K562 (cell line): ENCODE measurements around the gene CIAO3. TPM values are rescaled to one million over a fixed set of nuclear protein-coding genes. Genes with fewer than 3 reads are reported as not detected.
"Not testable (repeated sequence)": the region's sequence is repeated elsewhere in the genome, so short reads cannot be mapped to it uniquely, and the experiment has no call there.

ENCODE experiments used
- CEBPB ChIP-seq: fragments of 450-650 bp; IDR thresholded peaks from 2 replicates; pipeline ENCODE4 v1.6.1; 2016; ENCODE audit warnings: missing genetic modification characterization, missing compliant biosample characterization
- EGR1 ChIP-seq: fragments of 450-650 bp; conservative IDR thresholded peaks from 2 replicates; pipeline ENCODE4 v1.6.1; 2017; ENCODE audit warnings: mild to moderate bottlenecking
- KDM1A ChIP-seq, 2 experiments: fragments of 450-650 bp; IDR thresholded peaks; 2 replicates each; pipeline ENCODE4 v1.6.1; 2016; ENCODE audit warnings: mild to moderate bottlenecking in 2 of 2
- LCOR ChIP-seq: sonication (generic); formaldehyde crosslinking; IDR thresholded peaks from 2 replicates; pipeline ENCODE4 v1.8.0; 2022; ENCODE audit warnings: mild to moderate bottlenecking, missing genetic modification reagents
- RAD21 ChIP-seq, 2 experiments: fragments of 250-450 bp in 1 of 2; fragments of 450-650 bp in 1 of 2; sonication (Bioruptor Pico) in 1 of 2; formaldehyde crosslinking in 1 of 2; IDR thresholded peaks in 1 of 2; conservative IDR thresholded peaks in 1 of 2; 2 replicates each; pipeline versions ENCODE4 v1.4.0 to v1.8.0; 2020 to 2022; ENCODE audit warnings: mild to moderate bottlenecking in 2 of 2, moderate library complexity in 1 of 2
- SMARCA4 ChIP-seq: fragments of 450-650 bp; IDR thresholded peaks from 2 replicates; pipeline ENCODE4 v1.6.1; 2016
- SMC3 ChIP-seq: conservative IDR thresholded peaks from 2 replicates; pipeline ENCODE4 v1.6.1; 2011; ENCODE audit warnings: low read depth, low read length, improper control_type of control experiment; ENCODE audit not compliant: insufficient read depth
- STAG1 ChIP-seq: sonication (generic); formaldehyde crosslinking; IDR thresholded peaks from 2 replicates; pipeline ENCODE4 v1.5.0; 2020; ENCODE audit warnings: missing genetic modification reagents, borderline replicate concordance
- polyA plus RNA-seq, 8 experiments: library from polyadenylated mRNA; depleted of rRNA in 4 of 8; stranded (reverse) in 5 of 8; unstranded in 3 of 8; fragments of >200 nt; fragmentation: Nextera tagmentation in 2 of 8; fragmentation: Illumina TruSeq in 1 of 8; extraction: Ambion mirVana in 2 of 8; extraction: Trizol in 1 of 8; gene quantifications; 2 replicates each; pipeline versions ENCODE4 v1.2.1 to v1.2.3, GENCODE V29; 2011 to 2014; ENCODE audit warnings: inconsistent platforms in 1 of 8, missing spikeins in 1 of 8
- total RNA-seq, 7 experiments: library from RNA; depleted of rRNA in 6 of 7; stranded (reverse); fragments of >200 nt in 6 of 7; fragmentation: Illumina TruSeq in 2 of 7; extraction: Trizol in 2 of 7; gene quantifications; 2 replicates each; pipeline versions ENCODE4 v1.2.1 to v1.2.3, GENCODE V29; 2011 to 2021; ENCODE audit warnings: low replicate concordance in 1 of 7
- TF ChIP-seq, protein P1 (sequence below): sonication (generic); formaldehyde crosslinking; IDR thresholded peaks from 2 replicates; pipeline ENCODE4 v1.8.0; 2022; ENCODE audit warnings: mild to moderate bottlenecking, missing genetic modification reagents
- TF ChIP-seq, protein P2 (sequence below), 2 experiments: fragments of 450-650 bp; formaldehyde crosslinking in 1 of 2; IDR thresholded peaks; 2 replicates each; pipeline versions ENCODE4 v1.4.0 to v1.6.1; 2014 to 2020; ENCODE audit warnings: mild to moderate bottlenecking in 2 of 2, borderline replicate concordance in 1 of 2, low read depth in 1 of 2
- TF ChIP-seq, protein P3 (sequence below): sonication (generic); formaldehyde crosslinking; IDR thresholded peaks from 2 replicates; pipeline ENCODE4 v1.8.0; 2022; ENCODE audit warnings: missing genetic modification reagents, mild to moderate bottlenecking, moderate library complexity, borderline replicate concordance

Gene CIAO3
- total and polyA plus RNA-seq, 9 of the 15 experiments (the other 6 are each of a cell fraction or from before 2014, with no cell fraction given): 2.2 to 35.6 (median 18.7) TPM

DNA sequence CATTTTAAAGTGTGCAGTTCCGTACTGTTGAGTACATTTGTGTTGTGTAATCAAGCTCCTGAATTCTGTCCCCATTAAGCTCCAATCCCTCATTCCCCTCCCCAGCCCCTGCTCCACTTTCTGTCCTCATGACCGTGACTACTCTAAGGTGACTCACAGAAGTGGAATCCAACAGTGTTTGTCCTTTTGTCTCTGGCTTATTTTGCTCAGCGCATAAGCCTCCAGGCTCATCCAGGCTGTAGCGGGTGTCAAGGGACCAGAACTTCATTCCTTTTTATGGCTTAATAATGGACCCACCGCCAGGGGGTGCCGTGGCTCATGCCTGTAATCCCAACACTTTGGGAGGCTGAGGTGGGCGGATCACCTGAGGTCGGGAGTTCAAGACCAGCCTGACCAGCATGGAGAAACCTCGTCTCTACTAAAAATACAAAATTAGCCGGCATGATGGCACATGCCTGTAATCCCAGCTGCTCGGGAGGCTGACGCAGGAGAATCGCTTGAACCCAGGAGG is 28.0 kb downstream of the CIAO3 start (continued):
- TF ChIP-seq, protein P1, sequence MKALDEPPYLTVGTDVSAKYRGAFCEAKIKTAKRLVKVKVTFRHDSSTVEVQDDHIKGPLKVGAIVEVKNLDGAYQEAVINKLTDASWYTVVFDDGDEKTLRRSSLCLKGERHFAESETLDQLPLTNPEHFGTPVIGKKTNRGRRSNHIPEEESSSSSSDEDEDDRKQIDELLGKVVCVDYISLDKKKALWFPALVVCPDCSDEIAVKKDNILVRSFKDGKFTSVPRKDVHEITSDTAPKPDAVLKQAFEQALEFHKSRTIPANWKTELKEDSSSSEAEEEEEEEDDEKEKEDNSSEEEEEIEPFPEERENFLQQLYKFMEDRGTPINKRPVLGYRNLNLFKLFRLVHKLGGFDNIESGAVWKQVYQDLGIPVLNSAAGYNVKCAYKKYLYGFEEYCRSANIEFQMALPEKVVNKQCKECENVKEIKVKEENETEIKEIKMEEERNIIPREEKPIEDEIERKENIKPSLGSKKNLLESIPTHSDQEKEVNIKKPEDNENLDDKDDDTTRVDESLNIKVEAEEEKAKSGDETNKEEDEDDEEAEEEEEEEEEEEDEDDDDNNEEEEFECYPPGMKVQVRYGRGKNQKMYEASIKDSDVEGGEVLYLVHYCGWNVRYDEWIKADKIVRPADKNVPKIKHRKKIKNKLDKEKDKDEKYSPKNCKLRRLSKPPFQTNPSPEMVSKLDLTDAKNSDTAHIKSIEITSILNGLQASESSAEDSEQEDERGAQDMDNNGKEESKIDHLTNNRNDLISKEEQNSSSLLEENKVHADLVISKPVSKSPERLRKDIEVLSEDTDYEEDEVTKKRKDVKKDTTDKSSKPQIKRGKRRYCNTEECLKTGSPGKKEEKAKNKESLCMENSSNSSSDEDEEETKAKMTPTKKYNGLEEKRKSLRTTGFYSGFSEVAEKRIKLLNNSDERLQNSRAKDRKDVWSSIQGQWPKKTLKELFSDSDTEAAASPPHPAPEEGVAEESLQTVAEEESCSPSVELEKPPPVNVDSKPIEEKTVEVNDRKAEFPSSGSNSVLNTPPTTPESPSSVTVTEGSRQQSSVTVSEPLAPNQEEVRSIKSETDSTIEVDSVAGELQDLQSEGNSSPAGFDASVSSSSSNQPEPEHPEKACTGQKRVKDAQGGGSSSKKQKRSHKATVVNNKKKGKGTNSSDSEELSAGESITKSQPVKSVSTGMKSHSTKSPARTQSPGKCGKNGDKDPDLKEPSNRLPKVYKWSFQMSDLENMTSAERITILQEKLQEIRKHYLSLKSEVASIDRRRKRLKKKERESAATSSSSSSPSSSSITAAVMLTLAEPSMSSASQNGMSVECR (CRISPR knock-in tag): 0 out of 2 replicates have a peak, but pooled peaks have one; percentile 45
- TF ChIP-seq SMARCA4: 0 out of 2 replicates have a peak, but pooled peaks have one; percentile 22
- TF ChIP-seq RAD21 (CRISPR knock-in tag; conservative IDR thresholded peaks at IDR 0.05 in 1 of 2, IDR thresholded peaks at IDR 0.05 in 1 of 2): peak; percentile 61 to 75
- 0 out of 4 replicates have a peak, but pooled peaks of 1 of the 2 experiments have one; percentile 7 for TF ChIP-seq KDM1A (IDR thresholded peaks at IDR 0.05)
- TF ChIP-seq CEBPB (tag): peak; percentile 71
- TF ChIP-seq, protein P2, sequence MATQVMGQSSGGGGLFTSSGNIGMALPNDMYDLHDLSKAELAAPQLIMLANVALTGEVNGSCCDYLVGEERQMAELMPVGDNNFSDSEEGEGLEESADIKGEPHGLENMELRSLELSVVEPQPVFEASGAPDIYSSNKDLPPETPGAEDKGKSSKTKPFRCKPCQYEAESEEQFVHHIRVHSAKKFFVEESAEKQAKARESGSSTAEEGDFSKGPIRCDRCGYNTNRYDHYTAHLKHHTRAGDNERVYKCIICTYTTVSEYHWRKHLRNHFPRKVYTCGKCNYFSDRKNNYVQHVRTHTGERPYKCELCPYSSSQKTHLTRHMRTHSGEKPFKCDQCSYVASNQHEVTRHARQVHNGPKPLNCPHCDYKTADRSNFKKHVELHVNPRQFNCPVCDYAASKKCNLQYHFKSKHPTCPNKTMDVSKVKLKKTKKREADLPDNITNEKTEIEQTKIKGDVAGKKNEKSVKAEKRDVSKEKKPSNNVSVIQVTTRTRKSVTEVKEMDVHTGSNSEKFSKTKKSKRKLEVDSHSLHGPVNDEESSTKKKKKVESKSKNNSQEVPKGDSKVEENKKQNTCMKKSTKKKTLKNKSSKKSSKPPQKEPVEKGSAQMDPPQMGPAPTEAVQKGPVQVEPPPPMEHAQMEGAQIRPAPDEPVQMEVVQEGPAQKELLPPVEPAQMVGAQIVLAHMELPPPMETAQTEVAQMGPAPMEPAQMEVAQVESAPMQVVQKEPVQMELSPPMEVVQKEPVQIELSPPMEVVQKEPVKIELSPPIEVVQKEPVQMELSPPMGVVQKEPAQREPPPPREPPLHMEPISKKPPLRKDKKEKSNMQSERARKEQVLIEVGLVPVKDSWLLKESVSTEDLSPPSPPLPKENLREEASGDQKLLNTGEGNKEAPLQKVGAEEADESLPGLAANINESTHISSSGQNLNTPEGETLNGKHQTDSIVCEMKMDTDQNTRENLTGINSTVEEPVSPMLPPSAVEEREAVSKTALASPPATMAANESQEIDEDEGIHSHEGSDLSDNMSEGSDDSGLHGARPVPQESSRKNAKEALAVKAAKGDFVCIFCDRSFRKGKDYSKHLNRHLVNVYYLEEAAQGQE (IDR thresholded peaks at IDR 0.05; ENCODE audit: borderline replicate concordance): peak; percentile 62; the same call in 1 of the 2 replicates
- TF ChIP-seq, protein P2 (CRISPR knock-in tag; IDR thresholded peaks at IDR 0.05; ENCODE audit: low read depth): not testable (repeated sequence)
- TF ChIP-seq, protein P3, sequence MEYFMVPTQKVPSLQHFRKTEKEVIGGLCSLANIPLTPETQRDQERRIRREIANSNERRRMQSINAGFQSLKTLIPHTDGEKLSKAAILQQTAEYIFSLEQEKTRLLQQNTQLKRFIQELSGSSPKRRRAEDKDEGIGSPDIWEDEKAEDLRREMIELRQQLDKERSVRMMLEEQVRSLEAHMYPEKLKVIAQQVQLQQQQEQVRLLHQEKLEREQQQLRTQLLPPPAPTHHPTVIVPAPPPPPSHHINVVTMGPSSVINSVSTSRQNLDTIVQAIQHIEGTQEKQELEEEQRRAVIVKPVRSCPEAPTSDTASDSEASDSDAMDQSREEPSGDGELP (CRISPR knock-in tag): peak; percentile 61; the same call in 1 of the 2 replicates
- TF ChIP-seq SMC3: 0 out of 2 replicates have a peak, but pooled peaks have one; percentile 20
- TF ChIP-seq STAG1 (CRISPR knock-in tag): peak; percentile 56; the same call in 1 of the 2 replicates
- TF ChIP-seq LCOR (CRISPR knock-in tag): peak; percentile 38; the same call in 1 of the 2 replicates
- peak; percentile 94 for TF ChIP-seq EGR1
